GM12878 (cell line): ENCODE measurements around the gene BTNL2. TPM values are rescaled to one million over a fixed set of nuclear protein-coding genes. Genes with fewer than 3 reads are reported as not detected.
A peak's percentile ranks its signal among the peaks of the same experiment; 100 is the strongest.

Experiments
- ATAC-seq: fragments of 200-7000 bp; cut with Tn5 transposase; 3 replicates; pipeline ENCODE4 v1.9.1; 2020; ENCODE audit warnings: mild to moderate bottlenecking, moderate library complexity
- BruUV-seq: library from RNA; stranded (reverse); fragments of 400-500 nt; replicated peaks from 2 replicates; lab custom pipeline; 2021; lab: Mats Ljungman, UMichigan
- CTCF ChIA-PET: fragments of 300-600 bp; sonication (Branson Sonifier 250); formaldehyde crosslinking; extraction: SDS; loops from one replicate; lab custom pipeline; 2021; ENCODE audit warnings: inconsistent platforms; lab: Yijun Ruan, JAX
- POLR2A ChIA-PET: fragments of 350-600 bp; formaldehyde crosslinking; extraction: SDS; loops from one replicate; lab custom pipeline; 2021; ENCODE audit warnings: inconsistent platforms; lab: Charles Lee
- RAD21 ChIA-PET: fragments of 300-600 bp; sonication (Branson Sonifier 250); formaldehyde crosslinking; loops from one replicate; lab custom pipeline; 2023; ENCODE audit warnings: antibody characterized with exemption; ENCODE audit not compliant: unreplicated experiment; lab: Charles Lee
- SMC1A ChIA-PET: fragments of 300-600 bp; sonication (Branson Sonifier 250); formaldehyde crosslinking; loops from one replicate; lab custom pipeline; 2023; ENCODE audit not compliant: unreplicated experiment, uncharacterized antibody; lab: Charles Lee
- DNase-seq: peaks from one replicate; pipeline ENCODE4 v3.0.0-alpha.2; 2011; ENCODE audit warnings: low read depth, low spot score
- FAIRE-seq: peaks from 3 replicates; lab custom pipeline; 2011; peaks lifted over from hg19 to GRCh38; lab: Jason Lieb, UNC
- H2AFZ ChIP-seq: 2 replicates; pipeline ENCODE4 v1.6.0; 2011; ENCODE audit warnings: low read depth, low read length, control low read depth; ENCODE audit not compliant: control insufficient read depth
- H3K27ac ChIP-seq: 2 replicates; pipeline ENCODE4 v1.5.1; 2011; ENCODE audit warnings: control low read depth; ENCODE audit not compliant: control insufficient read depth, insufficient read depth
- H3K27me3 ChIP-seq, 2 experiments: replicated peaks in 1 of 2; 2 replicates each; pipeline versions ENCODE4 v1.6.0 to v1.6.1; 2011; ENCODE audit warnings: low read length in 1 of 2; ENCODE audit not compliant: control insufficient read depth in 2 of 2, insufficient read depth in 2 of 2
- H3K36me3 ChIP-seq, 2 experiments: 2 replicates each; pipeline ENCODE4 v1.5.1; 2011; ENCODE audit warnings: low read length in 1 of 2; ENCODE audit not compliant: control insufficient read depth in 2 of 2, insufficient read depth in 2 of 2
- H3K4me1 ChIP-seq: 2 replicates; pipeline ENCODE4 v1.6.1; 2011; ENCODE audit warnings: mild to moderate bottlenecking, low read length, moderate library complexity, mixed read lengths; ENCODE audit not compliant: control insufficient read depth, insufficient read depth
- H3K4me2 ChIP-seq: 2 replicates; pipeline ENCODE4 v1.6.0; 2011; ENCODE audit warnings: control low read depth; ENCODE audit not compliant: control insufficient read depth, insufficient read depth
- H3K4me3 ChIP-seq: fragments of 200-600 bp; sonication (generic); 2 replicates; pipeline ENCODE4 v1.5.1; 2016
- H3K79me2 ChIP-seq: 2 replicates; pipeline ENCODE4 v1.6.0; 2011; ENCODE audit warnings: low read length; ENCODE audit not compliant: control insufficient read depth, insufficient read depth
- H3K9ac ChIP-seq: 2 replicates; pipeline ENCODE4 v1.8.0; 2011; ENCODE audit warnings: low read length, control low read depth, mixed read lengths; ENCODE audit not compliant: control insufficient read depth, insufficient read depth
- H3K9me3 ChIP-seq: replicated peaks from 3 replicates; pipeline ENCODE4 v1.5.1; 2011; ENCODE audit warnings: mild to moderate bottlenecking, low read length; ENCODE audit not compliant: control insufficient read depth, insufficient read depth
- H4K20me1 ChIP-seq: 2 replicates; pipeline ENCODE4 v1.6.0; 2011; ENCODE audit not compliant: control insufficient read depth, insufficient read depth
- CBFB ChIP-seq: IDR thresholded peaks from 2 replicates; pipeline ENCODE4 v1.6.1; 2016; ENCODE audit warnings: antibody characterized with exemption, low read depth
- NRF1 ChIP-seq: conservative IDR thresholded peaks from 2 replicates; pipeline ENCODE4 v1.6.1; 2011; ENCODE audit warnings: mild to moderate bottlenecking, low read depth, low read length, improper control_type of control experiment
- SREBF2 ChIP-seq: IDR thresholded peaks from 2 replicates; pipeline ENCODE4 v1.6.1; 2012; ENCODE audit warnings: mild to moderate bottlenecking, low read length
- SUPT20H ChIP-seq: IDR thresholded peaks from 2 replicates; pipeline ENCODE4 v1.6.1; 2011; ENCODE audit warnings: low read depth, mild to moderate bottlenecking, low read length, moderate library complexity, borderline replicate concordance; ENCODE audit not compliant: control insufficient read depth
- TCF12 ChIP-seq: IDR thresholded peaks from 2 replicates; pipeline ENCODE4 v1.6.1; 2011; ENCODE audit warnings: low read depth, mild to moderate bottlenecking, low read length
- TCF3 ChIP-seq: IDR thresholded peaks from 2 replicates; pipeline ENCODE4 v1.6.1; 2012; ENCODE audit warnings: low read depth, mild to moderate bottlenecking, low read length, borderline replicate concordance; ENCODE audit not compliant: insufficient read depth
- YBX1 ChIP-seq: fragments of 450-650 bp; IDR thresholded peaks from 2 replicates; pipeline ENCODE4 v1.6.1; 2016; ENCODE audit warnings: antibody characterized with exemption
- YY1 ChIP-seq: IDR thresholded peaks from 2 replicates; pipeline ENCODE4 v1.6.1; 2011; ENCODE audit warnings: low read depth, mild to moderate bottlenecking, low read length
- ZBED1 ChIP-seq: IDR thresholded peaks from 2 replicates; pipeline ENCODE4 v1.6.1; 2016; ENCODE audit warnings: borderline replicate concordance
- WGBS: methylation state at CpG from one replicate; pipeline ENCODE4 v1.1.6; 2016; ENCODE audit warnings: low lambda C conversion rate; ENCODE audit not compliant: insufficient replicate concordance, insufficient coverage; ENCODE audit errors: missing lambda C conversion rate; 5-methylcytosine and 5-hydroxymethylcytosine counted together
- in situ Hi-C: fragments of 300-500 bp; cut with MboI; formaldehyde crosslinking; loops from 9 replicates; pipeline ENCODE4 v1.14.3; 2018; ENCODE audit warnings: mixed read lengths
- intact Hi-C: fragments of 100-400 bp; cut with micrococcal nuclease; formaldehyde crosslinking; loops from one replicate; pipeline ENCODE4 v1.14.2; 2022; ENCODE audit not compliant: unreplicated experiment
- polyA plus RNA-seq, 11 experiments: library from polyadenylated mRNA; depleted of rRNA in 4 of 11; unstranded in 6 of 11; stranded (reverse) in 5 of 11; fragments of >200 nt; fragmentation: Nextera tagmentation in 4 of 11; fragmentation: Illumina TruSeq in 1 of 11; extraction: Ambion mirVana in 4 of 11; extraction: Trizol in 1 of 11; gene quantifications; 1 replicate in 1 of 11; 2 replicates in 10 of 11; pipeline versions ENCODE4 v1.2.1 to v1.2.3, GENCODE V29; 2011 to 2016; ENCODE audit warnings: inconsistent platforms in 2 of 11, missing spikeins in 2 of 11, low read depth in 1 of 11
- total RNA-seq, 4 experiments: library from RNA; depleted of rRNA in 3 of 4; stranded (reverse); fragments of >200 nt in 3 of 4; fragmentation: Illumina TruSeq in 1 of 4; extraction: Trizol in 1 of 4; gene quantifications; 2 replicates each; pipeline versions ENCODE4 v1.2.1 to v1.2.3, GENCODE V29; 2013 to 2021
- TF ChIP-seq, protein P1 (sequence below): fragments of 450-650 bp; IDR thresholded peaks from 2 replicates; pipeline ENCODE4 v1.6.1; 2018; ENCODE audit warnings: borderline replicate concordance, mild to moderate bottlenecking; ENCODE audit not compliant: partially characterized antibody
- TF ChIP-seq, protein P2 (sequence below): IDR thresholded peaks from 2 replicates; pipeline ENCODE4 v1.6.1; 2011; ENCODE audit warnings: borderline replicate concordance, low read depth, mild to moderate bottlenecking, moderate library complexity, mixed read lengths, low read length; ENCODE audit not compliant: insufficient read depth; ENCODE audit errors: extremely low read length
- TF ChIP-seq, protein P3 (sequence below): fragments of 450-650 bp; IDR thresholded peaks from 2 replicates; pipeline ENCODE4 v1.6.1; 2016; ENCODE audit warnings: mild to moderate bottlenecking
- TF ChIP-seq, protein P4 (sequence below): fragments of 450-650 bp; IDR thresholded peaks from 2 replicates; pipeline ENCODE4 v1.6.1; 2017; ENCODE audit warnings: mild to moderate bottlenecking, low read depth, inconsistent platforms; ENCODE audit not compliant: poor library complexity, severe bottlenecking

The BTNL2 gene
- total and polyA plus RNA-seq, 10 of the 15 experiments (the other 5 are each of a cell fraction or from before 2014, with no cell fraction given) = 0.11 to 0.29 (median 0.26) TPM; not detected in 5

DNA sequence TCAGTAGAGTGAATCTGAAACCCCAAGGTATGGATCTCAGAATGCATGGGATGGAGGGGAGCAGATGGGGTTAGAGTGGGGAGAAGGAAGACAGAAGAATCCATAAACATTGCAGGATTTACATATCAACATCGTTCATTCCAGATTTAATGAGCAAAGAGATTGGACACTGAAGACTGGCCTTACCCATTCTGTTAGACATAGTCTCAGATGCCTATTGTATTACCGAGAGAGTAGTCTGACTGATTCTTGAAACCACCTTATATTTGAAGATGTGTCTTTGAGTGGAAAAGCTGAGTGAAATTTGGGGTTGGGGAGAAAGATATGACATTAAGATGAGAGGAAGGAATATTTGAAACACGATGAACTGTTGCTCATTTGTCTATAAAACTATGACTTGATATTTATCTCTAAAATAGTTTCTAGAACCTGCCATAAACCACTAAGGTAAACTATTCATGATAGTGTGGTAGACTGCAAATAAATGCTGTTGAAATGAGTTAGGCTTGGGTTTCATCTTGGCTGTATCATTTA, 38.4 kb upstream of the BTNL2 start:
- intact Hi-C loops = no loop called here
- Histone ChIP-seq H3K27ac (no peak overlapping the region), H3K36me3 (peaks cover 16 to 32% of the 10 kb centered on the region in 2 experiments), H3K9ac (no peak overlapping the region), H3K4me3 (no peak overlapping the region), H3K4me1 (peaks cover 4% of the 10 kb centered on the region; the same call in 1 of the 2 replicates), H4K20me1 (peaks cover 9% of the 10 kb centered on the region), H3K9me3 (no peaks in the 10 kb centered on the region), H3K27me3 (no peaks in the 10 kb centered on the region), H3K4me2 (no peak overlapping the region), H3K79me2 (peaks cover 32% of the 10 kb centered on the region), H2AFZ (no peak overlapping the region)
- DNase-seq = no peak
- BruUV-seq = no TSS peak
- SMC1A ChIA-PET = interaction anchor here (1.0 to 3.1 kb wide), 4 partner anchors 11 to 134 kb away, joined by 4 to 27 read pairs (median 6); no protein-coding TSS in a partner anchor
- peak; percentile 44 for ATAC-seq
- RAD21 ChIA-PET = interaction anchor here (0.8 to 3.7 kb wide), 3 partner anchors 14 to 423 kb away, joined by 3 to 23 read pairs (median 5); no protein-coding TSS in a partner anchor
- WGBS = 15% methylated on average over 3 of the region's 3 CpGs
- no peak for FAIRE-seq
- in situ Hi-C loops = no loop called here
- CTCF ChIA-PET = interaction anchor here (1.2 to 3.8 kb wide), 5 partner anchors 13 to 255 kb away, joined by 3 to 47 read pairs (median 7); no protein-coding TSS in a partner anchor
- POLR2A ChIA-PET = interaction anchor here (0.8 to 8.4 kb wide), 7 partner anchors 14 to 242 kb away, joined by 3 to 64 read pairs (median 5); no protein-coding TSS in a partner anchor
- TF ChIP-seq, protein P1, sequence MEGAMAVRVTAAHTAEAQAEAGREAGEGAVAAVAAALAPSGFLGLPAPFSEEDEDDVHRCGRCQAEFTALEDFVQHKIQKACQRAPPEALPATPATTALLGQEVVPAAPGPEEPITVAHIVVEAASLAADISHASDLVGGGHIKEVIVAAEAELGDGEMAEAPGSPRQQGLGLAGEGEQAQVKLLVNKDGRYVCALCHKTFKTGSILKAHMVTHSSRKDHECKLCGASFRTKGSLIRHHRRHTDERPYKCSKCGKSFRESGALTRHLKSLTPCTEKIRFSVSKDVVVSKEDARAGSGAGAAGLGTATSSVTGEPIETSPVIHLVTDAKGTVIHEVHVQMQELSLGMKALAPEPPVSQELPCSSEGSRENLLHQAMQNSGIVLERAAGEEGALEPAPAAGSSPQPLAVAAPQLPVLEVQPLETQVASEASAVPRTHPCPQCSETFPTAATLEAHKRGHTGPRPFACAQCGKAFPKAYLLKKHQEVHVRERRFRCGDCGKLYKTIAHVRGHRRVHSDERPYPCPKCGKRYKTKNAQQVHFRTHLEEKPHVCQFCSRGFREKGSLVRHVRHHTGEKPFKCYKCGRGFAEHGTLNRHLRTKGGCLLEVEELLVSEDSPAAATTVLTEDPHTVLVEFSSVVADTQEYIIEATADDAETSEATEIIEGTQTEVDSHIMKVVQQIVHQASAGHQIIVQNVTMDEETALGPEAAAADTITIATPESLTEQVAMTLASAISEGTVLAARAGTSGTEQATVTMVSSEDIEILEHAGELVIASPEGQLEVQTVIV = no peak
- TF ChIP-seq CBFB (peak; percentile 61), SUPT20H (no peak), YY1 (no peak), YBX1 (no peak), TCF3 (no peak), NRF1 (no peak), TCF12 (no peak), ZBED1 (peak; percentile 96), SREBF2 (no peak)
- TF ChIP-seq, protein P2, sequence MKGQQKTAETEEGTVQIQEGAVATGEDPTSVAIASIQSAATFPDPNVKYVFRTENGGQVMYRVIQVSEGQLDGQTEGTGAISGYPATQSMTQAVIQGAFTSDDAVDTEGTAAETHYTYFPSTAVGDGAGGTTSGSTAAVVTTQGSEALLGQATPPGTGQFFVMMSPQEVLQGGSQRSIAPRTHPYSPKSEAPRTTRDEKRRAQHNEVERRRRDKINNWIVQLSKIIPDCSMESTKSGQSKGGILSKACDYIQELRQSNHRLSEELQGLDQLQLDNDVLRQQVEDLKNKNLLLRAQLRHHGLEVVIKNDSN = no peak
- TF ChIP-seq, protein P3, sequence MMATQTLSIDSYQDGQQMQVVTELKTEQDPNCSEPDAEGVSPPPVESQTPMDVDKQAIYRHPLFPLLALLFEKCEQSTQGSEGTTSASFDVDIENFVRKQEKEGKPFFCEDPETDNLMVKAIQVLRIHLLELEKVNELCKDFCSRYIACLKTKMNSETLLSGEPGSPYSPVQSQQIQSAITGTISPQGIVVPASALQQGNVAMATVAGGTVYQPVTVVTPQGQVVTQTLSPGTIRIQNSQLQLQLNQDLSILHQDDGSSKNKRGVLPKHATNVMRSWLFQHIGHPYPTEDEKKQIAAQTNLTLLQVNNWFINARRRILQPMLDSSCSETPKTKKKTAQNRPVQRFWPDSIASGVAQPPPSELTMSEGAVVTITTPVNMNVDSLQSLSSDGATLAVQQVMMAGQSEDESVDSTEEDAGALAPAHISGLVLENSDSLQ = no peak
- TF ChIP-seq, protein P4, sequence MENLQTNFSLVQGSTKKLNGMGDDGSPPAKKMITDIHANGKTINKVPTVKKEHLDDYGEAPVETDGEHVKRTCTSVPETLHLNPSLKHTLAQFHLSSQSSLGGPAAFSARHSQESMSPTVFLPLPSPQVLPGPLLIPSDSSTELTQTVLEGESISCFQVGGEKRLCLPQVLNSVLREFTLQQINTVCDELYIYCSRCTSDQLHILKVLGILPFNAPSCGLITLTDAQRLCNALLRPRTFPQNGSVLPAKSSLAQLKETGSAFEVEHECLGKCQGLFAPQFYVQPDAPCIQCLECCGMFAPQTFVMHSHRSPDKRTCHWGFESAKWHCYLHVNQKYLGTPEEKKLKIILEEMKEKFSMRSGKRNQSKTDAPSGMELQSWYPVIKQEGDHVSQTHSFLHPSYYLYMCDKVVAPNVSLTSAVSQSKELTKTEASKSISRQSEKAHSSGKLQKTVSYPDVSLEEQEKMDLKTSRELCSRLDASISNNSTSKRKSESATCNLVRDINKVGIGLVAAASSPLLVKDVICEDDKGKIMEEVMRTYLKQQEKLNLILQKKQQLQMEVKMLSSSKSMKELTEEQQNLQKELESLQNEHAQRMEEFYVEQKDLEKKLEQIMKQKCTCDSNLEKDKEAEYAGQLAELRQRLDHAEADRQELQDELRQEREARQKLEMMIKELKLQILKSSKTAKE = no peak
